ENCODE measurements around the gene SREBF1.

Gene SREBF1

DNA sequence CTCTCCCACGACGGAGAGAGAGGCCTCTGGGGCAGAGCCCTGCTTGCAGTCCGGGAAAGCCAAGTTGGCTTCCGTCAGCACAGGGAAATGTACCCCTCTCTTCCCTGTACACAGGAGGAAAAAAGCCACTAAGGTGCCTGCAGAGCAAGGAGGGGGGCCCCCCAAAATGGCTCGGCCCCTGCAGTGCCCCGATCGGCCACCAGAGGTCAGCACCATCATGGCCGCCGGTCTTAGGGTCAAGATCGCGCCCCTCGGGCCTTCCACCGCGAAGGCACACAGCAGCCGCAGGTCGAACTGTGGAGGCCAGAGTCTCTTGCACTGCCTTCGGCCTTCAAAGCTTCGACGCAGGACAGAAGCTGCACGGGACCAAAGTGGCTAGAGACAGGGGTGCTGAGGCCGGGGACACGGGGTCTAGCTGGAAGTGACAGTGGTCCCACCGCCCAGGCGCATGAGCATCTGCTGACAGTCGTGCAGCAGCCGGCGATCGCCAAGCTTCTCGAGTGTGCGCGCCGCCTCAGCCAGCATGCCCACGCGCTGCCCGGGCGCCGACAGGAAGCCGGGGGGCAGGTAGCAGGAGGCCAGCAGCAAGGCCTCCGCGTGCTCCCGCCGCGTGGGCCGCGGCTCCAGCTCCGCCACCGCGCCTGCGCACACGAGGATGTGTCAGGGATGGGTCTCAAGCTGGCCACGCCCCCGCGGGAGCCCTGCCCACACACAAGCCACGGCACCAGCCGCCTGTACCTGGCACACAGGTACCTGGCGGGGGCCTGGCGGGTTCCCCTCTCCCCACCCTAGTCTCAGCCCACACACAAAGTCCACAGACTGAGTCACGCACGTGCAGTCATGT is 24.4 kb downstream of the SREBF1 start:
- DNase-seq (ENCODE audit: extremely low spot score) = peak; percentile 68
- no peak for TF ChIP-seq NFRKB (IDR thresholded peaks at IDR 0.05)
- TF ChIP-seq HDGF (IDR thresholded peaks at IDR 0.05; ENCODE audit: borderline replicate concordance) = 0 out of 2 replicates have a peak, but pooled peaks have one; percentile 26
- no peak for TF ChIP-seq FOXM1 (IDR thresholded peaks at IDR 0.05; ENCODE audit: borderline replicate concordance)
- CTCF ChIA-PET = interaction anchor here (0.5 to 1.9 kb wide), 19 partner anchors 9 to 627 kb away, joined by 3 to 7 read pairs (median 3); no protein-coding TSS in a partner anchor
- POLR2A ChIA-PET = interaction anchor here (0.7 to 24.8 kb wide), 5 partner anchors 8 to 221 kb away, joined by 3 to 369 read pairs (median 3); partner anchors contain the start of gene SREBF1

GRCh38 chr17:17811381-17812210 is 25.2 kb downstream of the SREBF1 start:
- DNase-seq (ENCODE audit: extremely low spot score) = peak; percentile 18
- POLR2A ChIA-PET = interaction anchor here (0.7 to 24.8 kb wide), 3 partner anchors 9 to 117 kb away, joined by 3 to 369 read pairs (median 3); partner anchors contain the start of gene SREBF1
- CTCF ChIA-PET = interaction anchor here (0.6 to 1.9 kb wide), 15 partner anchors 8 to 222 kb away, joined by 3 to 7 read pairs (median 3); partner anchors contain the start of gene SREBF1
- TF ChIP-seq HDGF (IDR thresholded peaks at IDR 0.05; ENCODE audit: borderline replicate concordance) (0 out of 2 replicates have a peak, but pooled peaks have one; percentile 63), FOXA1 (IDR thresholded peaks at IDR 0.05) (no peak), LEF1 (IDR thresholded peaks at IDR 0.05; ENCODE audit: borderline replicate concordance) (0 out of 2 replicates have a peak, but pooled peaks have one; percentile 33), FOXK2 (IDR thresholded peaks at IDR 0.05) (no peak)

- CTCF ChIA-PET = interaction anchor here (0.7 to 1.9 kb wide), 7 partner anchors 21 to 222 kb away, joined by 3 to 7 read pairs (median 4); partner anchors contain the start of gene SREBF1
- no peak for TF ChIP-seq TARDBP (IDR thresholded peaks at IDR 0.05)
- TF ChIP-seq L3MBTL2 (conservative IDR thresholded peaks at IDR 0.05) = no peak
- TF ChIP-seq HDGF (IDR thresholded peaks at IDR 0.05; ENCODE audit: borderline replicate concordance) = no peak
- no peak for TF ChIP-seq FOXK2 (IDR thresholded peaks at IDR 0.05)
- TF ChIP-seq ZNF384 (IDR thresholded peaks at IDR 0.05) = no peak
- no peak for TF ChIP-seq SUZ12 (IDR thresholded peaks at IDR 0.05)
- no peak for TF ChIP-seq NFRKB (IDR thresholded peaks at IDR 0.05)
- no peak for TF ChIP-seq CTBP1 (IDR thresholded peaks at IDR 0.05; ENCODE audit: borderline replicate concordance)
- TF ChIP-seq, protein P1, sequence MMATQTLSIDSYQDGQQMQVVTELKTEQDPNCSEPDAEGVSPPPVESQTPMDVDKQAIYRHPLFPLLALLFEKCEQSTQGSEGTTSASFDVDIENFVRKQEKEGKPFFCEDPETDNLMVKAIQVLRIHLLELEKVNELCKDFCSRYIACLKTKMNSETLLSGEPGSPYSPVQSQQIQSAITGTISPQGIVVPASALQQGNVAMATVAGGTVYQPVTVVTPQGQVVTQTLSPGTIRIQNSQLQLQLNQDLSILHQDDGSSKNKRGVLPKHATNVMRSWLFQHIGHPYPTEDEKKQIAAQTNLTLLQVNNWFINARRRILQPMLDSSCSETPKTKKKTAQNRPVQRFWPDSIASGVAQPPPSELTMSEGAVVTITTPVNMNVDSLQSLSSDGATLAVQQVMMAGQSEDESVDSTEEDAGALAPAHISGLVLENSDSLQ (IDR thresholded peaks at IDR 0.05) = no peak
- TF ChIP-seq LEF1 (IDR thresholded peaks at IDR 0.05; ENCODE audit: borderline replicate concordance) = no peak
- no peak for TF ChIP-seq ARNT (IDR thresholded peaks at IDR 0.05)
- TF ChIP-seq FOXA1 (IDR thresholded peaks at IDR 0.05) = no peak
- no peak for TF ChIP-seq ELF4 (IDR thresholded peaks at IDR 0.05)
- no peak for TF ChIP-seq SP1 (IDR thresholded peaks at IDR 0.05)
- DNase-seq (ENCODE audit: extremely low spot score) = no peak
- POLR2A ChIA-PET = interaction anchor here (1.1 to 24.8 kb wide), 2 partner anchors 10 to 25 kb away, joined by 3 to 369 read pairs; partner anchors contain the start of gene SREBF1
These were observed 25.9 kb downstream of the SREBF1 start for GRCh38 chr17:17810895-17811248.

GRCh38 chr17:17810084-17810894 is 26.5 kb downstream of the SREBF1 start:
- POLR2A ChIA-PET = interaction anchor here (24.8 kb wide), 1 partner anchor 25 kb away, joined by 369 read pairs; the partner anchor contains the start of gene SREBF1
- DNase-seq (ENCODE audit: extremely low spot score) = peak; percentile 70
- CTCF ChIA-PET = interaction anchor here (0.7 kb wide), 1 partner anchor 62 kb away, joined by 7 read pairs; no protein-coding TSS in a partner anchor
- TF ChIP-seq FOXA1 (IDR thresholded peaks at IDR 0.05) (no peak), SP1 (IDR thresholded peaks at IDR 0.05) (no peak), FOXK2 (IDR thresholded peaks at IDR 0.05) (no peak), ARNT (IDR thresholded peaks at IDR 0.05) (no peak), TARDBP (IDR thresholded peaks at IDR 0.05) (no peak)
- TF ChIP-seq, protein P1 (IDR thresholded peaks at IDR 0.05) = no peak

DNA sequence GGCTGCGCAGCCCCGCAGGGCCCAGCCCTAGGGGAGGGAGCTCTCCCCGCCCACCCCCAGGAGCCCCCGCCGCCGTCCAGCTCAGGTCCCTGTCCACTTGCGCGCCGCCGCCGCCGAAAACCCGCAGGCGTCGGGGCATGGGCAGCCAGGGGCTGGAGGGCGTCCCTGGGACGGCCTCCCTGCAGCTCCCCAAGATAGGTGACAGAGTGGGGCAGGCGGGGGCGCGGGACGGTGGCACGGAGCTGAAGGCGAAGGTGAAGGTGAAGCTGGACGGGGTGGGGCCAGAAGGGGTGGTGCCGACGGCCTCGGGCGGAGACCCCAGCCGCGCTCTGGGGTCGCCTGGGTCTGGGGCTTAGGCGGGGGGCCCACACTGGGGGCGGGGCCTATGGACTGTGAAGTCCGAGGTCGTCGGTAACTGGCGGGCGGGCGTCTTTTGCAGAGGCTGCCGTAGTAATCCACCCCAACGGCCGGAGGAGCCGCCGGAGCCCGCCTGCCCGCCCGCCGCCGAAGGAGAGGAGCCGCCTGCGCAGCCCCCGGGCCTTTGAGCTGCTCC is 27.2 kb downstream of the SREBF1 start:
- POLR2A ChIA-PET = interaction anchor here (0.9 to 24.8 kb wide), 3 partner anchors 8 to 129 kb away, joined by 3 to 369 read pairs (median 3); partner anchors contain the start of genes RAI1 and SREBF1
- CTCF ChIA-PET = no interaction called here
- no peak for DNase-seq (ENCODE audit: extremely low spot score)
- TF ChIP-seq FOXK2 (IDR thresholded peaks at IDR 0.05) = no peak
- TF ChIP-seq, protein P1 (IDR thresholded peaks at IDR 0.05) = no peak
- TF ChIP-seq SUZ12 (IDR thresholded peaks at IDR 0.05) = no peak
- no peak for TF ChIP-seq SP1 (IDR thresholded peaks at IDR 0.05)
- TF ChIP-seq HDGF (IDR thresholded peaks at IDR 0.05; ENCODE audit: borderline replicate concordance) = no peak
- TF ChIP-seq L3MBTL2 (conservative IDR thresholded peaks at IDR 0.05) = no peak
- no peak for TF ChIP-seq BHLHE40 (IDR thresholded peaks at IDR 0.05; ENCODE audit: borderline replicate concordance)
- TF ChIP-seq CTBP1 (IDR thresholded peaks at IDR 0.05; ENCODE audit: borderline replicate concordance) = no peak
- no peak for TF ChIP-seq FOXA1 (IDR thresholded peaks at IDR 0.05)
- no peak for TF ChIP-seq ELF4 (IDR thresholded peaks at IDR 0.05)
- no peak for TF ChIP-seq FOXM1 (IDR thresholded peaks at IDR 0.05; ENCODE audit: borderline replicate concordance)
- no peak for TF ChIP-seq NFRKB (IDR thresholded peaks at IDR 0.05)
- no peak for TF ChIP-seq ARNT (IDR thresholded peaks at IDR 0.05)
- TF ChIP-seq LEF1 (IDR thresholded peaks at IDR 0.05; ENCODE audit: borderline replicate concordance) = no peak
- no peak for TF ChIP-seq ZNF384 (IDR thresholded peaks at IDR 0.05)
